ENCODE data around the gene GPSM1.

GRCh38 chr9:136377341-136378169 is 50.2 kb downstream of the GPSM1 start:
- no peak for TF ChIP-seq CTCF (conservative IDR thresholded peaks at IDR 0.05; ENCODE audit: low read length)
- no peak for TF ChIP-seq EZH2phosphoT487 (IDR thresholded peaks at IDR 0.05; ENCODE audit: borderline replicate concordance)
